GM19025 (cell line): ENCODE measurements around the gene PGF.

Experiments
- ATAC-seq: cut with Tn5 transposase; IDR thresholded peaks from one replicate; pipeline ENCODE4 v1.9.1; 2021; ENCODE audit warnings: mild to moderate bottlenecking, low read depth, moderate library complexity; ENCODE audit not compliant: unreplicated experiment

Gene PGF

GRCh38 chr14:74979029-74979428, 23.6 kb upstream of the PGF start:
- ATAC-seq, result no peak

GRCh38 chr14:74978416-74978947, 23.1 kb upstream of the PGF start:
- ATAC-seq, result no peak

DNA sequence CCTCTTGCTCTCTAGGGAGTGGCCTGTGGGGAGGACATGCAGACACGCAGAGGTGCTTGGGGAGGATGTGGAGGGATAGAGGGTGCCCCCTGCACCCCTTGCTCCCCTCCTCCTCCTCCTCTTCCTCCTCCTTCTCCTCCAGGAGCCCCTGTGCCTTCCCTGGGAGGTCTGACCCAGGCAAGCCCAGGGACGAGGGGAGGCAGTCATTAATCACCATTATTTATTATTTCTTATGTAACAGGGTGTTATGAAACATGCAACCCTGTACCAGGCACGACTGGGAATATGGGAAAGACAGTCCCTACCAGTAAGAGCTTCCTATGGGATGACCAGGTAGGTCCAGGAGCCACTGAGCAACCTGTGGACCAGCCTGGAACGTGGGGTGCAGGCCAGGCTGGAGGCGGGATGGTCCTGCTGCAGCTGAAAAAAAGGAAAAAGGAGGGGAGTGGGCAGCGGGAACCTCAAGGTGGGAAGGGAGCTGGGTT, 22.5 kb upstream of the PGF start:
- ATAC-seq, result no peak

GRCh38 chr14:74977164-74977900, 21.9 kb upstream of the PGF start:
- ATAC-seq, result no peak

DNA sequence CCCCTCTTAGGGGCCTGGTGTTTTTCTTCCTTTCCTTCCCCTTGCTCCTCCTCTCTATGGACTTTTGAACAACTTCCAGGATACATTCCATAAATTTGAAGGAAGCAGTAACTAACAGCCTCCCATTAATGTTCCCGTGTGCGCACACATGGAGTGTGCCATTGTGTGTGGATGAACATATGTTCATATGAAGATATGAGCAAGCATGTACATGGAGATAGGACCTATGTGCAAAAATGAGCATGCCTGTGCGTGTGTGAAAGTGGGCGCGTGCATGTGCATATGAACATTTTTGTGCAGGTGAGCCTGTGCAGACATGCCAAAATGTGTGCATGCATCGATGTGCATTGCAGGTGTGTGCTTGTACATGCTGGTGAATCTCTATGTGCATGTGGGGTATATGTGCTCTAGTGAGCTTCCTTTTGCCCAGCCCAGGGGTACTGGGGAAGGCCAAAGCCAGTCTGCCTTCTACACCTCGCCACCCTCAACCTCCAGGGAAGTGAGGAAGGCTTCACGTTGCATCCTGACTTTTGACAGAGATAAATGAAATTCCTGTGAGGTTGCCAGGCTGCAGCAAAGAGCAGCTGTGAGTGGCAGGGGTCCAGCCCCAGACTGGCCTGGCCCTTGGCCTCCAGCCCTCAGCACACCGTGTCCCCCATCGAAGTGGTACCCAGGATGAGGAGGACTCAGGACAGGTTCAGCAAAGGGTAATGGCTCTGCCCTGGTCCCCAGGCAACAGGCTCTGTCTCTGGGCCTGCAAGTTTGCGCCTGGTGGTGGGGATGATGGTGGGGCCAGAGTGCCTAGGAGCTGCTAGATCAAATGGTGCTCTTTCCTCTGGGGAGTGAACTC, 21.1 kb upstream of the PGF start:
- no peak for ATAC-seq

DNA sequence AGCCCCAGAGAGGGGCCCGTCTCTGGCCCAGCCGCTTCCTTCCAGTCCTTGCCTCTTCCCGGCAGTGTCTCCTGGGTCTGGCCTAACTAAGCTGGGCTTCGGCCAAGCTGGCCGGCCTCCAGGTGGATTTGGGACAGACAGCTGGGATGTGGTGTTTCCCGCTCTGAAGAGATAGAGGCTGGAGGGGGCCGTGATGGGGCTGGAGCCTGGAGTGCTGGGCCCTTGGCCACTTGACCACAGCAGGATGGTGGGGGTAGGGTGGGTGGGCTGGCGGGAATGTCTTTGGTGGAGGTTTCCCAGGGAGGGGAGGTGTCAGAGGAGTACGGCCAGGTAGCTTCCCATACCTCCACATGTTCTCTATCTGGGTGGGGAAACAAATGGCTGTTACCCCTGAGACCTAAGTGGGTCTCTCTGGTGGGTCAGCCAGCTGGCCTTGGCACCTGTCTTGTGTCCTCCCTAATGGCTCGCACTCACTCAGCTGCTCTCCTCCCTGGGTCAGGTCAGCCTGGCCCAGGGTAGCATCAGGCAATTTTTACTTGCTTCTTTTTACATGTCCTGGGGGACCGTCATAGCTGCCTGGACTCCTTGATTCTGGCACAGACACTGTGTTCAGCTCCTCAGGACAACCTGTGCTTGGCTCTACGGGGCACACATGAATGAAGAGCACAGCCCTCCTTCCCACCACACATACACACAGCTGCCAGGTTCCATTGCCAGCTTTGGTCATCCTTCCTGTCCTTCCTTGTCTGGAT, 19.8 kb upstream of the PGF start:
- ATAC-seq, result no peak

GRCh38 chr14:74974364-74975058, 19.1 kb upstream of the PGF start:
- ATAC-seq, result no peak

- ATAC-seq, result no peak
These were observed 18.5 kb upstream of the PGF start for GRCh38 chr14:74973905-74974363.

DNA sequence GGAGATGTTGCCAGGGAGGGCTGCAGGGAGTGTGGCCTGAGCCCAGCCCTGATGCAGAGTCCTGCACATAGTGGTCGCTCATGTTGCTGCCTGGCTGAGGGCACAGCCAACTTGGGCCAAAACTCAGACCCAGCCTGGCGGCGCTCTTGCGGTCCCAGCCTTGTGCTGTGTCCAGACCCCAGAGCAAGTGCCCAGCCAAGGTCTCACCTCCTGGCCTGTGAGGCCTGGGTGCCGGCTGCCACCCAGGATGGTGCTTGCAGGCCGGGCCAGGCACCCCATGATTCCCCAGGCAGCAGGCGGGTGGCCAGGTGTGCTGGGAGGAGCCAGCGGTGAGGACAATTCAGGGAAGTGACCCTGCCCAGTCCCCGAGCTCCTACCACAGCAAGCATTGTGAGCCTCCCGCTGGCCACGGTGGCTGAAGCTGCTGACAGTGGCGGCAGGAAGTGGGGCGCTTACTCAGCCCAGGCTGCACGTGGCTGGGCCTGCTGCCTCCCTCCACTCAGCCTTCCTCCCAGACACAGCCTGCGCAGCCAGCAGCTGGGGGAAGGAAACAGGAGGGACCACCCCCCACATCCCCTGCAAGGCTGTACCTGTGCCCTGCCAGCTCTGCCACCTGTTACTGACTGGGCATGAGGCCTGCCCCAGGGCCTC, 17.7 kb upstream of the PGF start:
- ATAC-seq, result no peak

DNA sequence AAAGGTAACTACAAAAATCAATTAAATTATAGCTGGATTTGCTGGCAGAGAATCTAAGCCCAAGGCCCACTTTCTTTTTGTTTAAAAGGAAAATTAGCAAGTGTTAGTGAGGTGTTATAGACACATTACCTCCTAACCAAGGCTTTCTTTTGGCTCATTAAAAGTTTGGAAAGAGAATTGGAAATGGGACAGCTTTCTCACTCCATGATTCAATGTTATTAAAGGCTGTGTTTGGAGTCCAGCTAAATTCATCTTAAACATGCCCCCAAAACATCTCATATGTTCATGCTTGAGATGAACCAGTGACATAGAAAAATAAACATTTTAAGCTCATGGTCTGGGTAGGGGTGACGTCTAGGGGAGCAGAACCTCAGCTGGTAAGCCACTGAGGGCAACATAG, 13.4 kb upstream of the PGF start:
- no peak for ATAC-seq

- no peak for ATAC-seq
These were observed 10.2 kb upstream of the PGF start for GRCh38 chr14:74965486-74966153.

- no peak for ATAC-seq
These were observed 9.5 kb upstream of the PGF start for GRCh38 chr14:74964787-74965485.

DNA sequence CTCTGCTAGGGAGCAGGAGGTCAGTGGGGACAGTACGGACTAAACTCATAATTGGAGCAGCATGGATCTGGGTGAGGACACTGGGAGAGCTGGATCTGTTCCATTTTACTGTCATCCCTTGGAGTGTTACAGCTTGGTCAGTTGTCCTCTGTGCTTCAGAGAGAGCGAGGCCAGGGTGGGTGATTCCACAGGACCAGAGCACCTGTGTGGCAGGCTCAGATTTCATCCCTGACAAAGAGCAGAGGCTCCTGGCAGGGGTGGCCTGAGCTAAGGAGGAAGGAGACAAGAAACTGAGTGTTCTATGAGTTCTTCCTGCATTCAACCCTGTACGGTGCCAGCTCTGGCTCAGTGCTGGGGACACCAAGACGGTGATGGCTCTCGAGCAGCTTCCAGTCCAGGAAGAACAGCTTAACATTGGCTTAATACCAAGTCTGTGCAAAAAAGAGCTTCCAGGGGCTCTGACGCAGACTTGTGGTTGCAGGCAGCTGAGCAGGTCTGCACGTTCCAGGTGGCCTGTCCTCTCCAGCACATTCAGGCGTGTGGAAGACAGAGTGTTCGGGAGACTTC, 8.4 kb upstream of the PGF start:
- no peak for ATAC-seq

DNA sequence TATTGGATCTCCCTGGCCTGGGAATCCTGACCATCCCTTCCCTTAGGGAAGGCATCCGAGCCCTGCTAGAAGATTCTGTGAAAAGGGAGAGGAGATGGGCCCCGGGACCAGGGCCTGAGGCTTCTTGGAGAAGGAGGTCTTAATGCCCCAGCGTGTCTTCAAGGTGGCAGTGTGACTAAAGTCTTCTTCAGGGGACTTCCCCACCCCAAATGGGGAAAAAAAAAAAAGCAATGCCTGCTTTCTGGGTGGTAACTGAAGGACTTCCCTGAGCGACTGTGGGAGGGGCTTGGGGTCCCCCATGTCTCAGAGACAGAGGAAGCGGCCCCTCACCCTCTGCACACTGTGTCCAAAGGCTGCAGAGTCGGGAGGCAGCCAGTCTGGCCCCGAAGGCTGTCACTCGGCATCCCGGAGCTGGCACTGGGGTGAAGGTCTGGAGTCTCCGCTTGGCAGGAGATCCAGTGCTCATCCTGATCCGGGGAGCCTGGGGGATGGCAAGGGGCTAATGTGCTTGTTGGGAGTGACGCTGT, 7.8 kb upstream of the PGF start:
- no peak for ATAC-seq

DNA sequence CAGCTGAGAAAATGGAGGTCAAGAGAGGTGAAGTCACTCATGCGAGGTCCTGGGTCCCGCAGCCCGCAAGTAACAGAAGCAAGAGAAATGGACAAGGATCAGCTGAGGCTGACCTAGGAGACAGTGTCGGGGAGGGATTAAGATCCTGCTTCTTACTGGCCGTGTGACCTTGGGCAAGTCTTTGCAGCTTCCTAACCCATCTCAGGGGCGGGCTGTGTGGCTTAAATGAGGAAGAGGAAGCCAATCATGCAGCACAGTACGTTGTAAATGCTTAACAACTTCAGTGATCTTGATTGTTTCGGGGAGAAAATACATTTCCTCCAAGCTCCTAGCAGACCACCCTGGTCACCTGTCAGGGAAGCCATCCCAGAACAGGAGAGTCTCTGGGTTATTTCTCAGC, 7.1 kb upstream of the PGF start:
- ATAC-seq, result no peak

DNA sequence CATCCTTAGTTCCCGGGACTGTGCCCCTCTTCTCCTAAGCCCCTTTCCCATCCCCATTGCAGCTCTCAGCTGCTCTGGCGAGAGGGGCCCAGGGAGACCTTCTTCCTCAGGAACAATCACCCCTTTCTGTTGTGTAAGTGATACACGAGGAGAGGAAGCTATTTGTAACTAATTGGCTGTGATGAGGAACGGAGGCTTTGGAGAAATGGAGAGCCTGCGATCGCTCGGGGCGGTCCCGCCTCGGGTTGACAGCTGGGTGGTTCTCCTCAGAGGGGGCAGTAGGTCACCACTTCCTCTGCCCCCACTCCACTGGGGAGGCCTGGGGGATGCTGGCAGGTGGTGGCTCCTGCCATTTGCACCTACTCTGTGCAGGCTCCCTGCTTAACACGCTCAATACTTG, 6.6 kb upstream of the PGF start:
- ATAC-seq, result no peak

DNA sequence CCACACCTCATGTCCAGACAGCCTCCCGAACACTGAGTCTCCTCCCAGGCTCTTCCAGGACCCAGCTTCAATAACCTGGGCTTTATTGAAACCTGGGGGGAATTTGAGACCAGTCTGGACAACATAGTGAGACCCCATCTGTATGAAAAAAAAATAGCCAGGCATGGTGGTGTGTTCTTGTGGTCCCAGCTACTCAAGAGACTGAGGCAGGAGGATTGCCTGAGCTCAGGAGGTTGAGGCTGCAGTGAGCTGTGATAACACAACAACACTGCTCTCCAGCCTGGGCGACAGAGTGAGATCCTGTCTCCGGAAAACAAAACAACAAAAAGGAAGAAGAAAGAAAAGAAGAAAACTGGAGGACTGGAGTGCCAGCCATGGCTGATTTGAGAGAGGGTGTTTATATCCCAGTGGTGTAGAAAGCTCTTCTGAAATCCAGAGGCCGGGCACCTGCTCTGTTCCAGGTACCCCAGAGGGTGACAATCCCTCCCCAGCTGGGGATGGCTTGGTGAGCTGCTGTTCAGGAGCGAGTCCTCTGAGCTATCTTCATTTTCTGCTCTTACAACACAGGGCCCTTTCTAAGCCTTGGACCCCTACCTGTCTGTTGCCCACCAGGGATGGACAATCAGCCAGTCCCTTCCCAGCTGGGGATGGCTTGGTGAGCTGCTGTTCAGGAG, 6.0 kb upstream of the PGF start:
- no peak for ATAC-seq
